Measurements from ENCODE around the gene CASK. TPM values are rescaled to one million over a fixed set of nuclear protein-coding genes. Genes with fewer than 3 reads are reported as not detected.

The CASK gene
- total and polyA plus RNA-seq, 2 of the 13 experiments (the other 11 are each of a cell fraction or from before 2014, with no cell fraction given) = 14.5 to 16.0 TPM

DNA sequence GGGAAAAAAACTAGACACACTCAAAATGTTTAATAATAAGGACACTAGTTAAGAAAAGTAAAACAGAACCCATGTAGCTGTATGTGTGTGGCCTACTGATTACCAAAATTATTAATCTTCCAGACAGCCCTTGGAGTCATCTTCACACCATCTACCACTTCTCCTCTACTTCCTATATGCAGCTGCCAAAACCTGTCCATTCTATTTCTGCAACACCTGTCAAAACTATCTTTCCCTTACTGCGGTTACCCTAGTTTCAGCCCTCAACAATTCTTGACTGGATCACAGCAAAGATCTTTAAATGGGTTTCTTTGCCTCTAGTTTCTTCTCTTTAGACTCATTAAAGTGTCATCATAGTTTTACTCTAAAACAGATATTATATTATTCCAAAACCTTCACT, 126.8 kb downstream of the CASK start:
- TF ChIP-seq, protein P1, sequence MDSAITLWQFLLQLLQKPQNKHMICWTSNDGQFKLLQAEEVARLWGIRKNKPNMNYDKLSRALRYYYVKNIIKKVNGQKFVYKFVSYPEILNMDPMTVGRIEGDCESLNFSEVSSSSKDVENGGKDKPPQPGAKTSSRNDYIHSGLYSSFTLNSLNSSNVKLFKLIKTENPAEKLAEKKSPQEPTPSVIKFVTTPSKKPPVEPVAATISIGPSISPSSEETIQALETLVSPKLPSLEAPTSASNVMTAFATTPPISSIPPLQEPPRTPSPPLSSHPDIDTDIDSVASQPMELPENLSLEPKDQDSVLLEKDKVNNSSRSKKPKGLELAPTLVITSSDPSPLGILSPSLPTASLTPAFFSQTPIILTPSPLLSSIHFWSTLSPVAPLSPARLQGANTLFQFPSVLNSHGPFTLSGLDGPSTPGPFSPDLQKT (CRISPR knock-in tag; IDR thresholded peaks at IDR 0.05; ENCODE audit: borderline replicate concordance) = no peak
- no peak for TF ChIP-seq ZBTB38 (CRISPR knock-in tag; IDR thresholded peaks at IDR 0.05)
- TF ChIP-seq MLLT10 (CRISPR knock-in tag; IDR thresholded peaks at IDR 0.05) = no peak
- no peak for TF ChIP-seq ZNF230 (CRISPR knock-in tag; IDR thresholded peaks at IDR 0.05)
- no peak for TF ChIP-seq HNF4G (IDR thresholded peaks at IDR 0.05; ENCODE audit: borderline replicate concordance, low read depth, low read length)
- no peak for TF ChIP-seq HNF4G (CRISPR knock-in tag; IDR thresholded peaks at IDR 0.05; ENCODE audit: borderline replicate concordance, low read depth)
- TF ChIP-seq ZNF101 (CRISPR knock-in tag; IDR thresholded peaks at IDR 0.05; ENCODE audit: borderline replicate concordance, low read depth) = no peak
- TF ChIP-seq ZNF264 (CRISPR knock-in tag; IDR thresholded peaks at IDR 0.05) = no peak
- in situ Hi-C loops (cut with HindIII; ENCODE audit: extremely low pct_ligation_motif_present, low pct_unique_long_range_greater_than_20kb) (loop anchor here (25.0 kb wide), 1 partner anchor 891 kb away; no protein-coding TSS in a partner anchor), intact Hi-C loops (cut with micrococcal nuclease; ENCODE audit: unreplicated experiment) (no loop called here)
- Histone ChIP-seq H2AFZ (ENCODE audit: low read length) (no peak overlapping the region), H4K20me1 (ENCODE audit: insufficient read depth, low read length) (no peaks in the 10 kb centered on the region), H3K79me2 (ENCODE audit: insufficient read depth, low read length) (no peaks in the 10 kb centered on the region), H3K4me1 (ENCODE audit: insufficient read depth, low read length) (no peaks in the 10 kb centered on the region), H3K27me3 (ENCODE audit: control insufficient read depth in 1 of 2, insufficient read depth in 2 of 2, low read length in 2 of 2) (no peaks in the 10 kb centered on the region), H3K36me3 (replicated peaks in 1 of 2; ENCODE audit: control insufficient read depth in 1 of 2, insufficient read depth in 2 of 2, low read length in 2 of 2) (no peaks in the 10 kb centered on the region), H3K9ac (ENCODE audit: insufficient read depth, low read depth, low read length) (no peak overlapping the region), H3K4me2 (ENCODE audit: low read depth, low read length) (no peak overlapping the region), H3K9me3 (ENCODE audit: low read length) (no peaks in the 10 kb centered on the region), H3K27ac (ENCODE audit: extremely low read length, insufficient read depth, low read length) (no peak overlapping the region), H3K4me3 (replicated peaks in 1 of 3; ENCODE audit: insufficient read depth in 1 of 3, low read depth in 2 of 3, low read length in 3 of 3) (no peak overlapping the region)
- ChIA-PET POLR2A (no interaction called here), CTCF (ENCODE audit: low intra/inter-chr PET ratio, low total read pairs) (no interaction called here)
- ATAC-seq (no peak), DNase-seq (ENCODE audit: low spot score) (no peak), FAIRE-seq (no peak)
- WGBS (ENCODE audit: low lambda C conversion rate) = 100% methylated on average over 1 of the region's 1 CpG
- no TSS peak for BruUV-seq (replicated peaks)

DNA sequence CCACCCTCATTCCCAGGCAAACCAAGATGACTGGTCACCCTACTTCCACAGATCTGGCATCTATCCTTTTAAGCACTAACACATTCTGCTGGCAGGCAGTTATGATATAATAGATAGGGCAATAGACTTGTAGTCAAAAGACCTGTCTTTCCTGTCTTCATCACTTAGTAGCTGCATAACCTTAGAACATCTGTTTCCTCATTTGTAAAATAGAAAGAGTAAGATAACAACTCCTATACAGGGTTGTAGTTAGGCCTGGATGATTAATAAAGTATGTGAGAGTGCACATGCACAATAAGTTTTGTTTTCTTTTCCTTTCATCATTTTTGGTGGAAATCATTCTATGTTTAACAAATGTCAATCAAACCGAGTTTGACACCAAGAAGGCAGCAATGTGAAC, 127.3 kb downstream of the CASK start:
- FAIRE-seq (no peak), ATAC-seq (no peak), DNase-seq (ENCODE audit: low spot score) (no peak)
- no peak overlapping the region for H3K4me3 ChIP-seq (replicated peaks in 1 of 3; ENCODE audit: insufficient read depth in 1 of 3, low read depth in 2 of 3, low read length in 3 of 3)
- no peak overlapping the region for H2AFZ ChIP-seq (ENCODE audit: low read length)
- H3K27me3 ChIP-seq (ENCODE audit: control insufficient read depth in 1 of 2, insufficient read depth in 2 of 2, low read length in 2 of 2) = no peaks in the 10 kb centered on the region
- ChIA-PET CTCF (ENCODE audit: low intra/inter-chr PET ratio, low total read pairs) (no interaction called here), POLR2A (no interaction called here)
- no peaks in the 10 kb centered on the region for H4K20me1 ChIP-seq (ENCODE audit: insufficient read depth, low read length)
- H3K9me3 ChIP-seq (ENCODE audit: low read length) = no peaks in the 10 kb centered on the region
- WGBS (ENCODE audit: low lambda C conversion rate) = 78% methylated on average over 1 of the region's 1 CpG
- H3K27ac ChIP-seq (ENCODE audit: extremely low read length, insufficient read depth, low read length) = no peak overlapping the region
- H3K4me2 ChIP-seq (ENCODE audit: low read depth, low read length) = no peak overlapping the region
- no peaks in the 10 kb centered on the region for H3K4me1 ChIP-seq (ENCODE audit: insufficient read depth, low read length)
- in situ Hi-C loops (cut with HindIII; ENCODE audit: extremely low pct_ligation_motif_present, low pct_unique_long_range_greater_than_20kb) = loop anchor here (25.0 kb wide), 1 partner anchor 891 kb away; no protein-coding TSS in a partner anchor
- intact Hi-C loops (cut with micrococcal nuclease; ENCODE audit: unreplicated experiment) = no loop called here
- H3K79me2 ChIP-seq (ENCODE audit: insufficient read depth, low read length) = no peaks in the 10 kb centered on the region
- no peak overlapping the region for H3K9ac ChIP-seq (ENCODE audit: insufficient read depth, low read depth, low read length)
- no peaks in the 10 kb centered on the region for H3K36me3 ChIP-seq (replicated peaks in 1 of 2; ENCODE audit: control insufficient read depth in 1 of 2, insufficient read depth in 2 of 2, low read length in 2 of 2)
- BruUV-seq (replicated peaks) = no TSS peak
- TF ChIP-seq, protein P2, sequence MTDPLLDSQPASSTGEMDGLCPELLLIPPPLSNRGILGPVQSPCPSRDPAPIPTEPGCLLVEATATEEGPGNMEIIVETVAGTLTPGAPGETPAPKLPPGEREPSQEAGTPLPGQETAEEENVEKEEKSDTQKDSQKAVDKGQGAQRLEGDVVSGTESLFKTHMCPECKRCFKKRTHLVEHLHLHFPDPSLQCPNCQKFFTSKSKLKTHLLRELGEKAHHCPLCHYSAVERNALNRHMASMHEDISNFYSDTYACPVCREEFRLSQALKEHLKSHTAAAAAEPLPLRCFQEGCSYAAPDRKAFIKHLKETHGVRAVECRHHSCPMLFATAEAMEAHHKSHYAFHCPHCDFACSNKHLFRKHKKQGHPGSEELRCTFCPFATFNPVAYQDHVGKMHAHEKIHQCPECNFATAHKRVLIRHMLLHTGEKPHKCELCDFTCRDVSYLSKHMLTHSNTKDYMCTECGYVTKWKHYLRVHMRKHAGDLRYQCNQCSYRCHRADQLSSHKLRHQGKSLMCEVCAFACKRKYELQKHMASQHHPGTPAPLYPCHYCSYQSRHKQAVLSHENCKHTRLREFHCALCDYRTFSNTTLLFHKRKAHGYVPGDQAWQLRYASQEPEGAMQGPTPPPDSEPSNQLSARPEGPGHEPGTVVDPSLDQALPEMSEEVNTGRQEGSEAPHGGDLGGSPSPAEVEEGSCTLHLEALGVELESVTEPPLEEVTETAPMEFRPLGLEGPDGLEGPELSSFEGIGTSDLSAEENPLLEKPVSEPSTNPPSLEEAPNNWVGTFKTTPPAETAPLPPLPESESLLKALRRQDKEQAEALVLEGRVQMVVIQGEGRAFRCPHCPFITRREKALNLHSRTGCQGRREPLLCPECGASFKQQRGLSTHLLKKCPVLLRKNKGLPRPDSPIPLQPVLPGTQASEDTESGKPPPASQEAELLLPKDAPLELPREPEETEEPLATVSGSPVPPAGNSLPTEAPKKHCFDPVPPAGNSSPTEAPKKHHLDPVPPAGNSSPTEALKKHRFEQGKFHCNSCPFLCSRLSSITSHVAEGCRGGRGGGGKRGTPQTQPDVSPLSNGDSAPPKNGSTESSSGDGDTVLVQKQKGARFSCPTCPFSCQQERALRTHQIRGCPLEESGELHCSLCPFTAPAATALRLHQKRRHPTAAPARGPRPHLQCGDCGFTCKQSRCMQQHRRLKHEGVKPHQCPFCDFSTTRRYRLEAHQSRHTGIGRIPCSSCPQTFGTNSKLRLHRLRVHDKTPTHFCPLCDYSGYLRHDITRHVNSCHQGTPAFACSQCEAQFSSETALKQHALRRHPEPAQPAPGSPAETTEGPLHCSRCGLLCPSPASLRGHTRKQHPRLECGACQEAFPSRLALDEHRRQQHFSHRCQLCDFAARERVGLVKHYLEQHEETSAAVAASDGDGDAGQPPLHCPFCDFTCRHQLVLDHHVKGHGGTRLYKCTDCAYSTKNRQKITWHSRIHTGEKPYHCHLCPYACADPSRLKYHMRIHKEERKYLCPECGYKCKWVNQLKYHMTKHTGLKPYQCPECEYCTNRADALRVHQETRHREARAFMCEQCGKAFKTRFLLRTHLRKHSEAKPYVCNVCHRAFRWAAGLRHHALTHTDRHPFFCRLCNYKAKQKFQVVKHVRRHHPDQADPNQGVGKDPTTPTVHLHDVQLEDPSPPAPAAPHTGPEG (CRISPR knock-in tag; IDR thresholded peaks at IDR 0.05) = no peak
- TF ChIP-seq ZNF30 (CRISPR knock-in tag; IDR thresholded peaks at IDR 0.05) (no peak), SSRP1 (CRISPR knock-in tag; IDR thresholded peaks at IDR 0.05) (no peak)

Data from HepG2 (cell line).